NCI-H1105 treated with DMSO at 0.1 percent for 48 hours (cell line): ENCODE data around the gene TBK1.

ENCODE experiments used
- DNase-seq: peaks from one replicate; lab custom pipeline; 2025; lab: John Stamatoyannopoulos, UW

The TBK1 gene

GRCh38 chr12:64452559-64453329 is 824 bp downstream of the TBK1 start:
- peak; percentile 51 for DNase-seq

- no peak for DNase-seq
Observed at GRCh38 chr12:64455506-64455905, 3.6 kb downstream of the TBK1 start.

- no peak for DNase-seq
Observed at GRCh38 chr12:64456119-64456518, 4.2 kb downstream of the TBK1 start.

GRCh38 chr12:64457032-64457431 is 5.1 kb downstream of the TBK1 start:
- no peak for DNase-seq

- no peak for DNase-seq
Observed at GRCh38 chr12:64457466-64457865, 5.5 kb downstream of the TBK1 start.

GRCh38 chr12:64457923-64458322 is 6.0 kb downstream of the TBK1 start:
- no peak for DNase-seq

GRCh38 chr12:64459394-64459891 is 7.5 kb downstream of the TBK1 start:
- DNase-seq, result no peak

GRCh38 chr12:64461634-64462414 is 9.9 kb downstream of the TBK1 start:
- no peak for DNase-seq

- no peak for DNase-seq
Observed at GRCh38 chr12:64466178-64466577, 14.3 kb downstream of the TBK1 start.

GRCh38 chr12:64468966-64469365 is 17.0 kb downstream of the TBK1 start:
- DNase-seq, result no peak

GRCh38 chr12:64469455-64470142 is 17.7 kb downstream of the TBK1 start:
- no peak for DNase-seq

GRCh38 chr12:64470495-64470894 is 18.6 kb downstream of the TBK1 start:
- no peak for DNase-seq

- DNase-seq, result no peak
Observed at GRCh38 chr12:64473176-64473575, 21.3 kb downstream of the TBK1 start.

- no peak for DNase-seq
Observed at GRCh38 chr12:64475518-64475917, 23.6 kb downstream of the TBK1 start.

GRCh38 chr12:64476844-64477243 is 24.9 kb downstream of the TBK1 start:
- no peak for DNase-seq

GRCh38 chr12:64478661-64479060 is 26.7 kb downstream of the TBK1 start:
- no peak for DNase-seq

- no peak for DNase-seq
Observed at GRCh38 chr12:64480148-64480547, 28.2 kb downstream of the TBK1 start.

- no peak for DNase-seq
Observed at GRCh38 chr12:64486657-64487056, 34.7 kb downstream of the TBK1 start.

- no peak for DNase-seq
Observed at GRCh38 chr12:64491718-64492117, 39.8 kb downstream of the TBK1 start.

- no peak for DNase-seq
Observed at GRCh38 chr12:64493513-64493912, 41.6 kb downstream of the TBK1 start.

- DNase-seq, result no peak
Observed at GRCh38 chr12:64494998-64495729, 43.2 kb downstream of the TBK1 start.

- DNase-seq, result no peak
Observed at GRCh38 chr12:64496839-64497400, 45.0 kb downstream of the TBK1 start.
